HepG2 (cell line): ENCODE results near the gene TNFAIP6. TPM values are rescaled to one million over a fixed set of nuclear protein-coding genes. Genes with fewer than 3 reads are reported as not detected.
A peak's percentile ranks its signal among the peaks of the same experiment; 100 is the strongest.

Experiments
- HNF4A ChIP-seq: sonication (generic); formaldehyde crosslinking; IDR thresholded peaks from 2 replicates; pipeline ENCODE4 v1.4.0; 2020; ENCODE audit warnings: missing genetic modification reagents
- KAT7 ChIP-seq: IDR thresholded peaks from 2 replicates; pipeline ENCODE4 v1.6.1; 2018; ENCODE audit warnings: borderline replicate concordance, missing compliant biosample characterization
- KLF13 ChIP-seq: sonication (generic); formaldehyde crosslinking; IDR thresholded peaks from 2 replicates; pipeline ENCODE4 v1.4.0; 2020; ENCODE audit warnings: mild to moderate bottlenecking, missing genetic modification reagents
- KLF15 ChIP-seq: sonication (generic); formaldehyde crosslinking; IDR thresholded peaks from 2 replicates; pipeline ENCODE4 v1.8.1; 2023; ENCODE audit warnings: borderline replicate concordance, mild to moderate bottlenecking, inconsistent platforms, missing genetic modification reagents, mixed read lengths
- KMT2B ChIP-seq: IDR thresholded peaks from 2 replicates; pipeline ENCODE4 v1.6.1; 2016; ENCODE audit warnings: missing genetic modification reagents, missing compliant biosample characterization
- MTF2 ChIP-seq: sonication (generic); formaldehyde crosslinking; IDR thresholded peaks from 2 replicates; pipeline ENCODE4 v1.5.0; 2020; ENCODE audit warnings: missing genetic modification reagents, borderline replicate concordance
- NFATC3 ChIP-seq: sonication (generic); formaldehyde crosslinking; IDR thresholded peaks from 2 replicates; pipeline ENCODE4 v1.5.1; 2020; ENCODE audit warnings: mild to moderate bottlenecking, missing genetic modification reagents
- PHF5A ChIP-seq: IDR thresholded peaks from one replicate; pipeline ENCODE4 v1.6.1; 2018; ENCODE audit warnings: low read depth, missing genetic modification reagents; ENCODE audit not compliant: unreplicated experiment
- POGZ ChIP-seq: sonication (generic); formaldehyde crosslinking; IDR thresholded peaks from 2 replicates; pipeline ENCODE4 v1.4.0; 2020; ENCODE audit warnings: mild to moderate bottlenecking, missing genetic modification reagents
- RBAK ChIP-seq: sonication (generic); formaldehyde crosslinking; IDR thresholded peaks from 2 replicates; pipeline ENCODE4 v1.5.1; 2020; ENCODE audit warnings: mild to moderate bottlenecking, missing genetic modification reagents
- REST ChIP-seq, 2 experiments: IDR thresholded peaks; 2 replicates each; pipeline ENCODE4 v1.6.1; 2011 to 2012; ENCODE audit warnings: low read length in 2 of 2, borderline replicate concordance in 1 of 2, low read depth in 1 of 2, mild to moderate bottlenecking in 1 of 2, moderate library complexity in 1 of 2
- RFX1 ChIP-seq: fragments of 450-650 bp; IDR thresholded peaks from 2 replicates; pipeline ENCODE4 v1.6.1; 2017
- SNRNP70 ChIP-seq: fragments of 200-400 bp; formaldehyde crosslinking; IDR thresholded peaks from 2 replicates; pipeline ENCODE4 v1.6.1; 2017; ENCODE audit warnings: mild to moderate bottlenecking, low read depth, low read length, moderate library complexity
- SP5 ChIP-seq: IDR thresholded peaks from 2 replicates; pipeline ENCODE4 v1.6.1; 2016; ENCODE audit warnings: low read depth, borderline replicate concordance
- TEAD2 ChIP-seq: sonication (generic); formaldehyde crosslinking; IDR thresholded peaks from 2 replicates; pipeline ENCODE4 v1.9.0; 2021; ENCODE audit warnings: missing genetic modification reagents
- TP53 ChIP-seq: sonication (generic); formaldehyde crosslinking; conservative IDR thresholded peaks from 2 replicates; pipeline ENCODE4 v1.4.0; 2020; ENCODE audit warnings: missing genetic modification reagents
- ZNF234 ChIP-seq: sonication (generic); formaldehyde crosslinking; conservative IDR thresholded peaks from 2 replicates; pipeline ENCODE4 v1.5.1; 2020; ENCODE audit warnings: mild to moderate bottlenecking, missing genetic modification reagents
- ZNF550 ChIP-seq: sonication (generic); formaldehyde crosslinking; IDR thresholded peaks from 2 replicates; pipeline ENCODE4 v1.4.0; 2020; ENCODE audit warnings: mild to moderate bottlenecking, missing genetic modification reagents, borderline replicate concordance
- polyA plus RNA-seq, 8 experiments: library from polyadenylated mRNA; depleted of rRNA in 3 of 8; stranded (reverse) in 7 of 8; unstranded in 1 of 8; fragments of >200 nt; fragmentation: Illumina TruSeq in 4 of 8; extraction: Trizol in 4 of 8; gene quantifications; 2 replicates each; pipeline versions ENCODE4 v1.2.1 to v1.2.3, GENCODE V29; 2011 to 2016; ENCODE audit warnings: low read depth in 4 of 8, missing spikeins in 1 of 8, mixed read lengths in 1 of 8; ENCODE audit not compliant: insufficient read depth in 1 of 8
- total RNA-seq, 5 experiments: library from RNA; depleted of rRNA; stranded (reverse); fragments of >200 nt; fragmentation: Illumina TruSeq; extraction: Trizol; gene quantifications; 2 replicates each; pipeline ENCODE4 v1.2.3, GENCODE V29; 2016; ENCODE audit warnings: low read depth in 1 of 5
- TF ChIP-seq, protein P1 (sequence below): sonication (generic); formaldehyde crosslinking; IDR thresholded peaks from 2 replicates; pipeline ENCODE4 v1.4.0; 2020; ENCODE audit warnings: missing genetic modification reagents; ENCODE audit errors: not compliant biosample characterization
- TF ChIP-seq, protein P2 (sequence below): sonication (generic); formaldehyde crosslinking; IDR thresholded peaks from 2 replicates; pipeline ENCODE4 v1.8.1; 2023; ENCODE audit warnings: mild to moderate bottlenecking, missing genetic modification reagents
- TF ChIP-seq, protein P3 (sequence below): IDR thresholded peaks from 2 replicates; pipeline ENCODE4 v1.6.1; 2016; ENCODE audit warnings: missing compliant biosample characterization, missing genetic modification reagents, borderline replicate concordance

TNFAIP6 gene
- total and polyA plus RNA-seq, 2 of the 13 experiments (the other 11 are each of a cell fraction or from before 2014, with no cell fraction given) = not detected

DNA sequence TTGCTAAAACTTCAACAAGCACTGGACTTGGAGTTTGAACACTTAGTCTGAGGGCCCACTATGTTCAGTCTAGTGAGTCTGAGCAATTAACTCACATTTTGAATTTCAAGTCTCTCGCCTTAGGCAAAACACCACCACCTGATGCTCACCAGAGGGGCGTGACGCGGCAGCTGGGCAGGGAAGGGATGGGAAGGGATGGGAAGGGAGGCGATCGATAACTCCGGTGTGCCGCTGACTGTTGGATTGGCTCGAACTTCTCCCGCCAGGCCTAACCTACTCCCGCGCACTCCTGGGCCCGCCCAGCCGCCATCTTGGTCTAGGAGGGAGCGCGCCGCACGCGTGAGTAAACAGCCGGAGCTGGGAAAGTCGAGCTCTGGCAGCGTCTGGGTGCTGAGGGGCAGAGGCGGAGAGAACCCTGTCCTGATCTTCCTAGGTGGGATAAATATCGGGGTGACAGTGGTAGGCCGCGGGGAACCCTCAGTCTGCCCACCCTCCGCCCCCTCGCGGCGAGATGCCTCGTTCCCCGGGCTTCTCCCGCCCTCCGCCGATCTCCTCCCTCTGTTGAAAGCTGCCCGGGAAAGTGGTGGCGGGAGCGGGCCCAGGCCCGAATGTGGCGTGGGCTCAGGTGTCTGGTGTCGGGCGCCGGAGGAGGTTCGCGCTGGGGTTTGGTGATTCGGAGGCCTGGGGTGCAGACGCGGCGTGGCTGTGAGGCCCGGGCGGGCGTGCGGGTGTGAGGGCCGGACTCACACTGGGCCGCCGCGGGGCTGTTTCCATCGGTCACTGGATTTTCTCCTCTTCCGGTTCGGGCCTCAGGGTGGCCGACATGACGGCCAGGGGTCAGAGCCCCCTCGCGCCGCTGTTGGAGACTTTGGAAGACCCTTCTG, 52.5 kb downstream of the TNFAIP6 start, which contains the start of gene RIF1 (continued):
- TF ChIP-seq MTF2 (CRISPR knock-in tag) = peak; percentile 92
- TF ChIP-seq ZNF234 = peak; percentile 84
- TF ChIP-seq REST (IDR thresholded peaks at IDR 0.05; ENCODE audit: borderline replicate concordance in 1 of 2, low read depth in 1 of 2, low read length in 2 of 2) = peak in 1 of 2 experiments; percentile 57; a peak in 1 of 4 replicates
- TF ChIP-seq, protein P1, sequence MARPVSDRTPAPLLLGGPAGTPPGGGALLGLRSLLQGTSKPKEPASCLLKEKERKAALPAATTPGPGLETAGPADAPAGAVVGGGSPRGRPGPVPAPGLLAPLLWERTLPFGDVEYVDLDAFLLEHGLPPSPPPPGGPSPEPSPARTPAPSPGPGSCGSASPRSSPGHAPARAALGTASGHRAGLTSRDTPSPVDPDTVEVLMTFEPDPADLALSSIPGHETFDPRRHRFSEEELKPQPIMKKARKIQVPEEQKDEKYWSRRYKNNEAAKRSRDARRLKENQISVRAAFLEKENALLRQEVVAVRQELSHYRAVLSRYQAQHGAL (CRISPR knock-in tag) = peak; percentile 19
- TF ChIP-seq RBAK (CRISPR knock-in tag) = peak; percentile 10; the same call in 1 of the 2 replicates
- no peak for TF ChIP-seq SNRNP70
- TF ChIP-seq HNF4A (CRISPR knock-in tag) = peak; percentile 38
- peak; percentile 70; the same call in 1 of the 2 replicates for TF ChIP-seq SP5 (CRISPR knock-in tag)
- TF ChIP-seq, protein P2, sequence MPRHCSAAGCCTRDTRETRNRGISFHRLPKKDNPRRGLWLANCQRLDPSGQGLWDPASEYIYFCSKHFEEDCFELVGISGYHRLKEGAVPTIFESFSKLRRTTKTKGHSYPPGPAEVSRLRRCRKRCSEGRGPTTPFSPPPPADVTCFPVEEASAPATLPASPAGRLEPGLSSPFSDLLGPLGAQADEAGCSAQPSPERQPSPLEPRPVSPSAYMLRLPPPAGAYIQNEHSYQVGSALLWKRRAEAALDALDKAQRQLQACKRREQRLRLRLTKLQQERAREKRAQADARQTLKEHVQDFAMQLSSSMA (CRISPR knock-in tag) = peak; percentile 68; the same call in 1 of the 2 replicates
- TF ChIP-seq KLF15 = no peak; the same call in 1 of the 2 replicates
- TF ChIP-seq NFATC3 = peak; percentile 79; the same call in 1 of the 2 replicates
- TF ChIP-seq KAT7 = peak; percentile 93; the same call in 1 of the 2 replicates
- no peak for TF ChIP-seq ZNF550 (CRISPR knock-in tag)
- TF ChIP-seq KLF13 (CRISPR knock-in tag) = no peak; the same call in 1 of the 2 replicates
- TF ChIP-seq RFX1 = no peak
- TF ChIP-seq TP53 (CRISPR knock-in tag) = peak; percentile 38; the same call in 1 of the 2 replicates
- TF ChIP-seq PHF5A (CRISPR knock-in tag) = no peak
- TF ChIP-seq KMT2B (CRISPR knock-in tag) = peak; percentile 99
- TF ChIP-seq POGZ = peak; percentile 95
- TF ChIP-seq TEAD2 = no peak
- TF ChIP-seq, protein P3, sequence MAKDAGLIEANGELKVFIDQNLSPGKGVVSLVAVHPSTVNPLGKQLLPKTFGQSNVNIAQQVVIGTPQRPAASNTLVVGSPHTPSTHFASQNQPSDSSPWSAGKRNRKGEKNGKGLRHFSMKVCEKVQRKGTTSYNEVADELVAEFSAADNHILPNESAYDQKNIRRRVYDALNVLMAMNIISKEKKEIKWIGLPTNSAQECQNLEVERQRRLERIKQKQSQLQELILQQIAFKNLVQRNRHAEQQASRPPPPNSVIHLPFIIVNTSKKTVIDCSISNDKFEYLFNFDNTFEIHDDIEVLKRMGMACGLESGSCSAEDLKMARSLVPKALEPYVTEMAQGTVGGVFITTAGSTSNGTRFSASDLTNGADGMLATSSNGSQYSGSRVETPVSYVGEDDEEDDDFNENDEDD = peak; percentile 99
